Epidermal melanocyte (primary cell): ENCODE results near the gene SFTPD.
"Not testable (repeated sequence)": the region's sequence is repeated elsewhere in the genome, so short reads cannot be mapped to it uniquely, and the experiment has no call there.

Source experiments
- DNase-seq: peaks from one replicate; pipeline ENCODE4 v3.0.0; 2011; ENCODE audit warnings: low spot score; ENCODE audit not compliant: insufficient read length

Gene SFTPD

GRCh38 chr10:79948976-79949722 is at the start of gene SFTPD:
Gene SFTPD, minus strand, starts transcription at chr10:79949105. Its CDS starts 2,446 bp downstream, at chr10:79946659.
- no peak for DNase-seq

GRCh38 chr10:79995979-79996634 is 47.2 kb upstream of the SFTPD start:
- no peak for DNase-seq

- DNase-seq = no peak
These were observed 45.7 kb upstream of the SFTPD start for GRCh38 chr10:79994556-79994955.

GRCh38 chr10:79988199-79988598 is 39.3 kb upstream of the SFTPD start:
- not testable (repeated sequence) for DNase-seq

- DNase-seq = not testable (repeated sequence)
These were observed 37.8 kb upstream of the SFTPD start for GRCh38 chr10:79986661-79987060.

GRCh38 chr10:79985481-79986072 is 36.7 kb upstream of the SFTPD start:
- no peak for DNase-seq

- DNase-seq = no peak
These were observed 35.9 kb upstream of the SFTPD start for GRCh38 chr10:79984851-79985250.

- no peak for DNase-seq
These were observed 34.5 kb upstream of the SFTPD start for GRCh38 chr10:79983286-79983909.

GRCh38 chr10:79982861-79983260 is 34.0 kb upstream of the SFTPD start:
- DNase-seq = no peak

- no peak for DNase-seq
These were observed 33.5 kb upstream of the SFTPD start for GRCh38 chr10:79982362-79982800.

- no peak for DNase-seq
These were observed 32.8 kb upstream of the SFTPD start for GRCh38 chr10:79981450-79982361.

GRCh38 chr10:79980711-79981110 is 31.8 kb upstream of the SFTPD start:
- DNase-seq = no peak

GRCh38 chr10:79979976-79980687 is 31.2 kb upstream of the SFTPD start:
- no peak for DNase-seq

- no peak for DNase-seq
These were observed 30.5 kb upstream of the SFTPD start for GRCh38 chr10:79979310-79979975.

- no peak for DNase-seq
These were observed 28.1 kb upstream of the SFTPD start for GRCh38 chr10:79976999-79977398.

GRCh38 chr10:79970062-79970461 is 21.2 kb upstream of the SFTPD start:
- DNase-seq = no peak

- no peak for DNase-seq
These were observed 999 bp downstream of the SFTPD start for GRCh38 chr10:79947787-79948424.

- DNase-seq = no peak
These were observed 1.9 kb downstream of the SFTPD start for GRCh38 chr10:79947083-79947415.
